Caco-2 (cell line): ENCODE data around the gene POLRMT. TPM values are rescaled to one million over a fixed set of nuclear protein-coding genes. Genes with fewer than 3 reads are reported as not detected.

Experiments
- BruUV-seq: library from RNA; stranded (reverse); fragments of 400-500 nt; replicated peaks from 2 replicates; lab custom pipeline; 2021; lab: Mats Ljungman, UMichigan
- CTCF ChIA-PET: fragments of 300-600 bp; sonication (Branson Sonifier 250); formaldehyde crosslinking; loops from one replicate; lab custom pipeline; 2022; ENCODE audit warnings: antibody characterized with exemption; lab: Charles Lee
- POLR2A ChIA-PET: fragments of 300-600 bp; sonication (Branson Sonifier 250); formaldehyde crosslinking; loops from one replicate; lab custom pipeline; 2022; ENCODE audit warnings: antibody characterized with exemption; lab: Charles Lee
- DNase-seq, 2 experiments: peaks; one replicate each; pipeline versions ENCODE4 v3.0.0 to v3.0.0-alpha.2; 2020 to 2022
- H3K27me3 ChIP-seq: replicated peaks from 2 replicates; pipeline ENCODE4 v1.6.0; 2011; ENCODE audit warnings: low read length; ENCODE audit not compliant: control insufficient read depth, insufficient read depth
- H3K36me3 ChIP-seq: 2 replicates; pipeline ENCODE4 v1.5.1; 2011; ENCODE audit warnings: low read length; ENCODE audit not compliant: control insufficient read depth, insufficient read depth
- H3K4me1 ChIP-seq: fragments of 250-450 bp; sonication (Bioruptor Pico); 2 replicates; pipeline ENCODE4 v1.5.1; 2020; ENCODE audit warnings: mild to moderate bottlenecking
- H3K4me3 ChIP-seq: 2 replicates; pipeline ENCODE4 v1.5.1; 2011; ENCODE audit warnings: low read depth, mild to moderate bottlenecking, control low read depth, low read length
- H3K9me3 ChIP-seq: fragments of 250-450 bp; sonication (Bioruptor Pico); 2 replicates; pipeline ENCODE4 v1.5.1; 2020; ENCODE audit warnings: mild to moderate bottlenecking, moderate library complexity
- H3K27ac Mint-ChIP-seq: one replicate; pipeline ENCODE4 v1.8.0; 2022; ENCODE audit warnings: mixed read lengths; ENCODE audit not compliant: unreplicated experiment
- H3K27me3 Mint-ChIP-seq: one replicate; pipeline ENCODE4 v1.8.0; 2022; ENCODE audit warnings: mixed read lengths; ENCODE audit not compliant: insufficient read depth, unreplicated experiment
- H3K36me3 Mint-ChIP-seq: one replicate; pipeline ENCODE4 v1.8.0; 2022; ENCODE audit warnings: mild to moderate bottlenecking, mixed read lengths; ENCODE audit not compliant: insufficient read depth, unreplicated experiment
- H3K4me1 Mint-ChIP-seq: one replicate; pipeline ENCODE4 v1.8.0; 2022; ENCODE audit warnings: low read depth, mixed read lengths; ENCODE audit not compliant: unreplicated experiment
- H3K4me3 Mint-ChIP-seq: one replicate; pipeline ENCODE4 v1.8.0; 2022; ENCODE audit warnings: mild to moderate bottlenecking, moderate library complexity, mixed read lengths; ENCODE audit not compliant: unreplicated experiment
- H3K9me3 Mint-ChIP-seq: one replicate; pipeline ENCODE4 v1.8.0; 2022; ENCODE audit warnings: mixed read lengths; ENCODE audit not compliant: unreplicated experiment
- CTCF ChIP-seq, 2 experiments: fragments of 200-600 bp in 1 of 2; IDR thresholded peaks; 1 replicate in 1 of 2; 2 replicates in 1 of 2; pipeline versions ENCODE4 v1.5.1 to v1.8.0; 2011 to 2022; ENCODE audit warnings: antibody characterized with exemption in 1 of 2, control low read depth in 1 of 2, inconsistent platforms in 1 of 2, low read depth in 1 of 2, low read length in 1 of 2, mild to moderate bottlenecking in 1 of 2, moderate library complexity in 1 of 2; ENCODE audit not compliant: insufficient read depth in 1 of 2, severe bottlenecking in 1 of 2, unreplicated experiment in 1 of 2
- intact Hi-C: fragments of 100-400 bp; cut with micrococcal nuclease; formaldehyde crosslinking; loops from one replicate; pipeline ENCODE4 v1.10.0; 2022; ENCODE audit not compliant: unreplicated experiment
- total RNA-seq: library from RNA; stranded (reverse); gene quantifications from 2 replicates; pipeline ENCODE4 v1.2.3, GENCODE V29; 2022

The POLRMT gene
- total RNA-seq, 1 experiment from 2014 or later = 95.8 TPM

- CTCF ChIA-PET = no interaction called here
- no peak for TF ChIP-seq CTCF (IDR thresholded peaks at IDR 0.05; ENCODE audit: insufficient read depth in 1 of 2, low read depth in 1 of 2, low read length in 1 of 2, severe bottlenecking in 1 of 2, unreplicated experiment in 1 of 2)
- no peaks in the 10 kb centered on the region for H3K9me3 ChIP-seq
- no peaks in the 10 kb centered on the region for H3K4me1 Mint-ChIP-seq
- no peaks in the 10 kb centered on the region; the same call in 1 of the 2 replicates for H3K36me3 ChIP-seq
- no TSS peak for BruUV-seq
- no peaks in the 10 kb centered on the region for H3K9me3 Mint-ChIP-seq
- H3K36me3 Mint-ChIP-seq = peaks cover 24% of the 10 kb centered on the region
- no peak overlapping the region for H3K4me3 ChIP-seq
- no peaks in the 10 kb centered on the region for H3K27me3 Mint-ChIP-seq
- DNase-seq = no peak
- POLR2A ChIA-PET = no interaction called here
- H3K4me1 ChIP-seq = no peaks in the 10 kb centered on the region
- no peak overlapping the region for H3K27ac Mint-ChIP-seq
- intact Hi-C loops = no loop called here
- H3K27me3 ChIP-seq = no peaks in the 10 kb centered on the region
- H3K4me3 Mint-ChIP-seq = no peak overlapping the region
Measured at GRCh38 chr19:620166-620862, 13.0 kb downstream of the POLRMT start.

- no peak overlapping the region for H3K4me3 Mint-ChIP-seq
- no peaks in the 10 kb centered on the region; the same call in 1 of the 2 replicates for H3K36me3 ChIP-seq
- intact Hi-C loops = no loop called here
- no peak for DNase-seq
- H3K27me3 ChIP-seq = no peaks in the 10 kb centered on the region
- no peaks in the 10 kb centered on the region for H3K4me1 Mint-ChIP-seq
- H3K36me3 Mint-ChIP-seq = peaks cover 28% of the 10 kb centered on the region
- no peaks in the 10 kb centered on the region for H3K27me3 Mint-ChIP-seq
- no peaks in the 10 kb centered on the region for H3K4me1 ChIP-seq
- no peak for TF ChIP-seq CTCF (IDR thresholded peaks at IDR 0.05; ENCODE audit: insufficient read depth in 1 of 2, low read depth in 1 of 2, low read length in 1 of 2, severe bottlenecking in 1 of 2, unreplicated experiment in 1 of 2)
- H3K9me3 ChIP-seq = no peaks in the 10 kb centered on the region
- no peaks in the 10 kb centered on the region for H3K9me3 Mint-ChIP-seq
- no TSS peak for BruUV-seq
- CTCF ChIA-PET = no interaction called here
- POLR2A ChIA-PET = no interaction called here
- H3K4me3 ChIP-seq = no peak overlapping the region
- H3K27ac Mint-ChIP-seq = no peak overlapping the region
Measured at GRCh38 chr19:619286-620002, 13.9 kb downstream of the POLRMT start.

GRCh38 chr19:618674-619285 lies 14.6 kb downstream of the POLRMT start:
- no peak for DNase-seq
- Histone ChIP-seq H3K4me3 (no peak overlapping the region), H3K27me3 (no peaks in the 10 kb centered on the region)

More at GRCh38 chr19:618674-619285, 14.6 kb downstream of the POLRMT start:
- intact Hi-C loops = no loop called here
- no peaks in the 10 kb centered on the region for H3K4me1 ChIP-seq
- H3K9me3 ChIP-seq = no peaks in the 10 kb centered on the region
- Mint-ChIP-seq H3K27me3 (no peaks in the 10 kb centered on the region), H3K4me1 (no peaks in the 10 kb centered on the region), H3K4me3 (no peak overlapping the region), H3K9me3 (no peaks in the 10 kb centered on the region), H3K27ac (no peak overlapping the region), H3K36me3 (peaks cover 29% of the 10 kb centered on the region)
- TF ChIP-seq CTCF (IDR thresholded peaks at IDR 0.05; ENCODE audit: insufficient read depth in 1 of 2, low read depth in 1 of 2, low read length in 1 of 2, severe bottlenecking in 1 of 2, unreplicated experiment in 1 of 2) = no peak
- ChIA-PET CTCF (no interaction called here), POLR2A (no interaction called here)
- BruUV-seq = no TSS peak
- H3K36me3 ChIP-seq = no peaks in the 10 kb centered on the region; the same call in 1 of the 2 replicates
